GM18502 (cell line): ENCODE measurements around the gene FXYD2.

Source experiments
- ATAC-seq: cut with Tn5 transposase; IDR thresholded peaks from one replicate; pipeline ENCODE4 v1.9.1; 2021; ENCODE audit warnings: mild to moderate bottlenecking; ENCODE audit not compliant: unreplicated experiment, poor library complexity

Gene FXYD2

DNA sequence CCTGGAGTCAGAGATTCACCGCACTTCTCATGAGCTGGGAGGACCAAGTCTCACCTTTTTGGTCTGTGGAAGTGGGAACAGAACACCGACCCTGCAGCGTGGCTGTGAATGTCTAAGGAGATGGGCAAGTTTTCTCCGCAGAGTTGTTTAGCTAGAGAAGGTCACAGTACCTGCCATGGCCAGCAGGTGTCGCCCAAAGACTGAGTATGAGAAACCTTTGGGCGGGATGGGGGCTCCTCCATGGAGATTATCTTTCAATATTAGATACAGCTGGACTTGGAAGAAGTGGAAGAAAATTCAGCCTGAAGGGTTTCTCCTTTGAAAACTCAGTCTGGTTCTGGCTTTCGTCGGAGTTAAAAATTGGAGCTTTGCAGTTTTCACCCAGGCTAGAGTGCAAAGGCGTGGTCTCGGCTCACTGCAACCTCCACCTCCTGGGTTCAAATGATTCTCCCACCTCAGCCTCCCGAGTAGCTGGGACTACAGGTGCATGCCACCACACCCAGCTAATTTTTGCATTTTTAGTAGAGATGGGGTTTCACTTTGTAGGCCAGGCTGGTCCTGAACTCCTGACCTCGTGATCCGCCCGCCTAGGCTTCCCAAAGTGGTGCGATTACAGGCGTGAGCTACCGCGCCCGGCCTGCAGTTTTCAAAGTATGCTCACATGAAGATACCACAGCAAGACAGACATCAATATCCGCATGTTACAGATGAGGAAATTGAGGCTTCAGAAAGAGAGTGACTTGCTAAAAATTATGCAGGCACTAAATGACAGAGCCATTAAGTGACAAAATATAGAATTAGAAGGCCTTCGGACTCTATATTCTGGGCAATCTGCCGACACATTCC is 16.8 kb downstream of the FXYD2 start:
- ATAC-seq = no peak

DNA sequence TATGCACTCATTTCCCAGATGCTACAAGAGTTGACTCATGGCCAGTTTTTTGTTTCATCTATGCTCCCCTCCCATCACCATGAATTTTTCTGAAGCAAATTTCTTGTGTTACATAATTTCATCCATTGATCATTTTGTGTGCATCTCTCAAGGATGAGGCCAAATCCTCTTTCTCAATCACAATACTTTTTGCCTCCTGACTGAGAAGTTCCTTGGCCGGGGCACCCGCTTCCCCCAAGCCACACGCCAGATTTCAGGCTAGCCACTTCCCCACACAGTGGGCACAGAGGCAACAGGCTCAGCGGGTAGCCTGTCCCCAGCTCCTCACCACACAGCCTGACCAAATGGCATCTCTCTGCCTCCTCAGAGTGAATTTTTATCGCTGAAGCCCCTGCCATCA is 17.7 kb downstream of the FXYD2 start:
- ATAC-seq = no peak

DNA sequence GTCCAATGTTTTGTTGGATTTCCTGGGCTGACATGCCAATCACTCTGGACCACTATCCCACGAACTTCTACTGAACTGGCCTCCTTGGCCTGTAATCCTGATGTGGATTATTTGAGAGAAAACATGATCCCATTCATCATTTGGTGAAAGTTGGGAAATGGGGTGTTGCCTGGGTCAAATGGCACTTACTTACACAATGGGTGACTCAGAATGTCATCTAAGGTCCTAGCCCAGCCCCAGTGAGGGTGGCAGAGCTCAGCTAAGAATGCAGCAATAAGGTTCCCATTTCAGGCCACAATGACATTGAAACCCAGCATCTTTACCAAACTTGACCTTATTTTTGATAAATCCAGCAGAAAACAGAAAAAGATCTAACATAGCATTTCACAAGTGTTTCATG is 19.5 kb downstream of the FXYD2 start:
- no peak for ATAC-seq

DNA sequence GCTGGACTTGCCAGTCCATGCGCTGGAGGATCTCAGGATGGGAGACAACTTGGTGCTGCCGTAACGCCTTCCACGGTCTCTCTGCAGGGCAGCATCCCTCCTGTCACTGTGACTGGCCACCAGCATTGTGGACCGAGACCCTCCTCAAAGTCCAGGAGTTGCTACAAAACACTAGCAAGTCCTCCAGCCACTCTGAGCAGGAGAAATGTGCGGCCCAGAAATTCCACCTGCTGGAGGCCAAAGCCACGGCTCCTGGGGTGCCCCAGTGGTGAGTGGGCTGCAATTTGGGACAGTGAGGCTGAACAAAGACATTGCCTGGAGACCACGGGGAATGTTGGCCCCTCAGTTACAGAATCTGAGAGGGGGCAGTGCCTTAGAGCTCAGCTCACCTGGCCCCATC is 20.6 kb downstream of the FXYD2 start:
- no peak for ATAC-seq

DNA sequence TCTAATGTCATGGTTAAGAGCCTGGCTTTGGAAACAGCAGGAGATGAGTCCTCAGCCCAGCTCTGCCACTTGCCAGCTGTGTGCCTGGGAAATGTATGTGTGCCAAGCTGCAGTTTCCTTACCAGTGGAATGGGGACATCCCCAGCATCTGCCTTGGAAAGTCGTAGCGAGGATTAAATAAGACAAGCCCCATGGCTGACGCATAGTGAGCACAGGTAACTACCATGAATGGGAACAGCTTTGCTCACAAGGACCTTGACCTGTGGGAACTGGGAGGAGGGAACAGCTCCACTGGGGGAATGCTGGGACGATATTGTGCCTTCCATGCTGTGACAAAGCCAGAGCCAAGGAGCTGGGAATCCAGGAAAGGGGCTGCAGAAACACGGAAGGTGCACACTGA is 24.9 kb downstream of the FXYD2 start:
- ATAC-seq = no peak

DNA sequence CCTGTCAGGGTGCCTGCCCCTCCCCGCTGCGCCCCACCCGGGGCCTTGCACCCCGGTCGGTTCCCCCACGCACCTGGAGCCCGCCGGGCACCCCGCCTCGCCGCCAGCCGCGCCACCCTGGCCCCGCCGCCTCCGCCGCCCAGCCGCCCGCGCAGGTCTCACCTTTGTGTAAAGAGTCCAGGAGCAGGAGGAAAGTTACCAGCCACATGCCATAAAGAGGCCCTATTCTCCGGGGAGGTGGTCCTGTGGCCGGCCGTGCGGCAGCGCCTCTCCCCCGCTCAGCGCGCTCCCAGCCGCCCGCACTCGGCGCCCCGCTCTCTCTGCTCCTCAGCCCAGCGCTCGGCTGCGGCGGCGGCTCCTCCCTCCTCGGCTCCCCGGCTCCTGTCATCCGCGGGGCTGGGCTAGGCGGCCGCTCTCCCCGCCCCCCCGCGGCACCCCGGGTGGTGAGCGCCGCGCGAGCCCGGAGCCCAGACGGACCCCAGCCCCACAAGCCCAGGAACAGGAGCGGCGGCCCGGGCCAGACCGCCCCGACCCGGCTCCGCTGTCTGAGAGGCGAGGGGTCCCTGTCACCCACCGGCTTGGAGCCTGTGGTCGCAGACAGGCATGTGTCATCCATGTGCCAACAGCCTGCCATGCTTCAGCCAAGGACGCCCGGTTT is 27.5 kb downstream of the FXYD2 start, which contains the start of gene DSCAML1:
Gene DSCAML1, minus strand, starts transcription at position 345 of the 658 bp plus-strand sequence. Its CDS starts 137 bp downstream, at position 208.
- ATAC-seq = no peak

DNA sequence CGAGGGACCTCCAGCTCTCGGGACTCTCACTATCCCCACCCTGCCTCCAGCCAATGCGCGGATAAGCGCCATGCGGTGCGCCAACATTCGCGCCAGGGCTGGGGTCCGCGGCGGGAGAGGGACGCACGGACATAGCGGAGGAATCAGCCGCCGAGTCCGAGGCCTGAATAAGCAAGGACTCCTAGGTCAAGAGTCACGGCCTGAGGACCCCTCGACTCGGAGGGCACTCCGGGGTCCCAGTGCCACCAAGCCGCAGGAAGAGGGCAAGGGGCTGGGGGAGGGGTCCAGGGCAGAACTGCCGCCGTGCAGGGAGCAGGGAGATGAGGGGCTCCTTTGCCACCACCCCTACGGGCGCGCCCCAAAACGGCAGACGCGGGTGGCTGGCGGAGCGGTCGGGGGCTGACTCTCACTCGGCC is 28.1 kb downstream of the FXYD2 start:
- no peak for ATAC-seq

DNA sequence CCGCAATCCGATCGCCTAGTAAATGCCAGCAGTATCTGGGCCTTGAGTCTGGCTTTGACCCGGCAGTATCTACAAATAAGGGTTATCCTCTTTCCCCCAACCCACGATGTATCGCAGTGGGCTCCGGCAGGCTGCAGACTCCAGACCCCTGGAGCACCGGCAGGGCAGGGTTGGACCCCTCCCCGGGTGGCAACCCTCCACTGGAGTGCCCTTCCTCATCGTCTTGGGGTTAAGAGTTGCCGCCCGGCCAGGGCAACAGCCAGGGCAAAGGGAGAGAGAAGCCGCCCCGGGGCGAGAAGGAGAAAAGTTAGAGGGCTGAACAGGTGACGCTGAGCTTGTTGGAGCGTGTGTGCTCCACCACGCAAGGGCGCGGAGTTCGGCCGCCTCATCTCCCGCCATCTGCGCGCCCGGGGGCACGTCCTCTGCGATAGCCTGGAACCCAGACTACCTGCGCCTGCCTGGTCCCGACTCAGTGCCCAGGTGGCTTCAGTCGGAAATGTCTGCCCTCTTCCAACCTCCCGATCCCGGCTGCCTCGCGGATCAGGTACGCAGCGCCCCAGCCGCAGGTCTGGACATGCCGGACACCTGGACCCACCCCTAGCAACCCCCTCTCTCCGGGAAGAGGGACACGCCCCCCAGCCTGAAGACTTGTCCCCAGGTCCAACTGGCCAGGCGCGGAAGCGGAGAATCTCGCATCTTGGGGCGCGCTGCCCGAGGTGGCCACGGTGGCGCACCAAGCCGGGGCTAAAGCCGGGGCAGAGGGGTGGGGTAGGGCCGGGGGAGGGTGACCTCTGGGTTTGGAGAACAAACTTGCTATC is 28.7 kb downstream of the FXYD2 start:
- no peak for ATAC-seq

DNA sequence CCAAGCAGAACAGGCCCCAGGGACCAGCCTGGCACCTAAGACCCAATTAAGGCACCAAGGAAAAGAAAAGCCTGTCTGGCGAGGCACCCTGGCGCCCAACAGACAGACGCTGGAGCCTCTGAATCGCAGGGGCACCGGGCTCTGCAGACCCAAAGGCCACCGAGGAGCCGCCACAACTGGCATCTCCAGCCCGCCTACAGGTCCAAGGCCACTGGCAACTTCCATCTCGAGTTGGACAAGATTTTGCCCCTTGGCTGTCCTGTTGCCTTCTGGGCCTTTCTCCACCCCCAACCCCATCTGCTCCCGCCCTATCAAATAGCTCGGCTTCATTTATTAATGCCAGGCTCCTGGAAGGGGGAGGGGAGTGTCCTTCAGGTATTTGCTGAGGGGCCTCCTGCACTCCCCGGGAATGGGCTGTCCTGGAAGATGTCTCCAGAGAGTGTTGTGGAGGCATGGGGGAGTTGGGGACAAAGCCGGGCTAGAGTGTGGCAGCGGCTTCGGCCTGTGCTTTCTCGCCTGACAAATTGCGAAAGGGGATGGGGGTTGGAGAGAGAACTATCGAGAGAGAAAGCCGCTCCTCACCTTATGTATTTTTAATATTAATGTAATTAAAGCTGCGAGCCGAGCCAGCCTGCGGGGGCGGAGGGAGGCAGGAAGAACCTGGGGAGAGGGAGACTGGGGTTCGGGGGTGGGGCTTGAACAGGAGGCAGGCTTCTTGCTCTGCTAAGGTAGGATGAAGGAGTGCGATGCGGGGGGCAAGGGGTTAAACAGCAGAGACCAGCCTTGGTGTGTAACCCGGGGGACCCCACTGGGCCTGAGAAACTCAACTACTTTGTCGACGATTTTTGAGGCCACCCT is 29.5 kb downstream of the FXYD2 start:
- ATAC-seq = no peak

DNA sequence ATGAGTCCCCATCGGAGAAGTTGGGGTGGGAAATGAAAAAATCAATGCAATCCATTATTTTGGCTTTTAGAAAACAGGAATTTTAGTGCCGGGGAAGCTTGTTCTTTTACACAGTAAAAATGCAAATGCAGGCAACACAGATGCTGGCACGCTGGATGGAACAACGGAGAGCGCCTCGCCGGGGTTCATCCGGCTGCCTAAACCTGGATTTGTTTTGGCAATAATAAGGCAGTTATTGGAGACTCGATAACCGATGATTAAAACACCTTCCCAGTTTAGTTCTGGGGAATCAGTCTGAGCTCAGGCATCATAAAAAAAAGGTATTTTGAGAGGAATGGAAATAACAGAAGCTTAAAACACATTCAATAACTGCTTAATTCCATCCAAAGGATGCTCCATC is 30.4 kb downstream of the FXYD2 start:
- ATAC-seq = no peak

DNA sequence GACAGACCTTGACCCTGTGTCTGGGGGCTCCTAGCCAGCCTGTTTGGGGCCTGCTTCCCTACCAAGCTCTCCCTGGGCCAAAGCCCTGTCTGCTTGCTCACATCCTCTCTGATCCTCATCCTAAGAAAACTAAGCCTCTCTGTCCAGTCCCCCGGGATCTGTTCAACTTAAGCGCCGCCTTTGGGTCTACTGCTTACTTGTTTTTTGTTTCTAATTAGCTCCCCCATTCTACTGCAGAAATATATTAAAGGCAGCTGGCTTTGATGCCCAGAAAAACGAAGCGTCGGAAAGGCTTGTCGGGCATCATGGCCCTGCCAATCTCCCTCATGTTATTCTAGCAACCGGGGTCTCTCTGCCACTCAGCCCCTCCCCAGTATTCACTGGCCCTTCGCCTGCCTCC is 31.0 kb downstream of the FXYD2 start:
- no peak for ATAC-seq

DNA sequence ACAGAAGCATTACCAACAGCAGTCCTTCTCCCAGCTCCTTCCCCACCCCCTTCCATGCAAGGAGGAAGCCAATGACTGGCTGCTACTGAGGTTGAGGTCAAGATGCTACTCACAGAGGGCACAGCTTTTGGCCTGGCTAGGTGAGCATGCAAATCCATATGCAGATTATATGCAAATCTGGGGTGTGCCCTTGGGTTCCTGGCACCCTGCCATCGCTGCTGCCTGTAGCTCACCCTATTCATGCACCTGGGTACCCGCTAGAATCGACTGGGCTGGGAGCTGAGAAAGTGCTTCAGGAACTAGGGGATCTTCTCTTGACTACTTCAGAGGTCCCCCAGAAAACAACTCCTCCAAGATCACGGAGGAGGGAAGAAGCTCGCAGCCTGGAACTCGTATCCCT is 31.6 kb downstream of the FXYD2 start:
- ATAC-seq = no peak

DNA sequence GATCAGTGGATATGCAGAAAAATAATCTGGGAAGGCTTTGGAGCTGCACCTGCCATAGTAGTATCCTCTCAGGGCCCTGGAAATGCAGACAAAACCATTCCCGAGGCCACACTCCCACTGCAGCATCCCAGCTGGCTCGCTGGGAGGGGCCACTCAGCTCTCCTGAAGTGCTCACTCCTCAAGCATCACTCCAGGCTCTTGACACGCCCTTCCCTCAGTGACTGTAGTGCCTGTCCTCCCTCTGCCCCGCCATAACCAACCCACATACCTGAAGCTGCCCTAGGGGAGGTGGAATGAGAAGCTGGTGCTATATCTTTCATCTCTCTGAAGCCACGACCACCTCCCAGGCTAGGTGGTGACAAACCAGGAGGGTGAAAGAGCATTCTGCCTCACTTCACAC is 32.3 kb downstream of the FXYD2 start:
- ATAC-seq = no peak

DNA sequence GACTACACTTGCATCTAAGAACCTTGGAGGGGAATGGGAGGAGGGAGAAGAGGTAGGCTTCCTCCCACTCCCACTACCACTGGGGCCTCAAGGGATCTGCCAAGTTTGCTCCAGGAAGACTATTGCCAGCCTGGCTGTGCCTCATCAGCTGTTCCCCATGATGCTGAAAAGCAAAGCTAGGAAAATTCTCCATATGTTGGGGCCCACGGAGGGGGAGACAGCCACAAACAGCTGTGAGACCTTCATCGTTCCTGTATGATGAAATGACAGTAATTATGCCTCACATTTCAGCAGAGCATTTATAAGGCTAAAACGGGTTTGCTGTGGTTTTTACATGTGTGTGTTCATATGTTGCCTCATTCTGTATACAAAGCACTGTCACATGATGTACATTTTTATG is 34.3 kb downstream of the FXYD2 start:
- no peak for ATAC-seq

DNA sequence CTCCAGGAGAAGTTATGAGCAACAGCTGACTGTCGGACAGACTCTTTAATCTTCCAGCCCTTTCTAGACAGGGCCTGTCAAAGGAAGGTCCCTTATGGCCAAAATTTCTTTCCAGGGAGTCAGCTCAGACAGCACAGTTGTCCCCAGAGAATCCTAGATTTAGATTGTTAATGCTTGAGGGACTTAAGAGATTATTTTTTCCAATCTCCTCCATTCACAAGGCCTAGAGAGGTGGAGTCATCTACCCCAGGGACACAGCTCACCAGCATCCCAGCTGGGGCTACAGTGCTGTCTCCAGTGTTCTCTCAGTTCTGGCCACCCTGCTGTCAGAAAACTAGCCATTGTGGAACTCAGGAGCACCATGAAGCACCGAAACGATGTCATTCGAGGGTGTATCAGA is 35.3 kb downstream of the FXYD2 start:
- ATAC-seq = no peak

DNA sequence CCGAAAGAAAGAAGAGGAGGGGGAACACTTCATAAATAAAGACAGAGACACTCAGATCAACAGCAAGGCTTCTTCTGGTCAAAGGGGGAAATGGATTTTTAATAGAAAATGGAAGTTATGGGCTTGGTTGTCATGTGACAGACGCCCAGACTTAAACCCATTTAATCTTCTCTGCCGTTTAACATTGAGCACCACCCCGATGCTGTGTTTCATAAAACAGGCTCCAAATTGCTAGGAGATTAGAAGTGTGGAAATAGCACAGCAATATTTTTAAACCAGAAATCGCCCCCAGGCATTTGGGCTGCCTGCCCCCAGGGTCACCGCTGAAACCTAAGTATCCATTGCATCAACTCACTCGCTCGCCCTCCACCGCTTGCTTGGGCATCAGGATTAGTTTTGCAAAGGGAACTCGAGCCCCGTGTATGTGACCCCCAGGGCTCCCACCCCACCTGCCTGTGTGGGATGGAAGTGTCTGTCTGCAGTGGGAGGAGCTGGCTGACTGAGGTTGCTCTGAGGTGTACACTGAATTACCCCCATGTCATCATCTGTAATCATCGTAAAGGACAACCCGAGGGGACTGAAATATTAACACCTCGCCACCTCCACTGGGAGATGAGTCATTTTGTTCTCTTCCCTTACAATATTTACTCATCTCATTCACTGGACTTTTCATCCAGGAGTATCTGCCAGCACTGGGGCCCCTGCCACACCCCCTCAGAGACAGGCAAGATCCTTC is 38.2 kb downstream of the FXYD2 start:
- no peak for ATAC-seq

DNA sequence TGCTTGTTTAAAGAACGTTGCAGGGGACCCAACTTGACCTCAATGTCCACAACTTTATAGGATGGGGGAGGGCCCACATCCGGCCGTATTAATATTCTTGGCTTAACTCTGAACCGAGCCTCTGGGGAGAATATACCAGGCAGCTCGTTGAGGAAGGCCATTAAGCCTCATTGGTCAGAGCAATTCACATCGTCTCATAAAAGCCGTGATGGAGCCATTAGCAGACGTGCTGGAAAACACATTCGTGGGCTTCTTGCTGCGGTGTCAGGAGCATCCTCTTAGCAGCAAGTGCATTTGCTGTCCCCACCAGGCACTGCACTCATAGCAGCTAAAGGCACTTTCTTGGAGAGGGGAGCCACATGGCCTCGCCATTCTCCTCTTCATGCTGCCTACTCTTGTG is 42.4 kb downstream of the FXYD2 start:
- ATAC-seq = no peak

DNA sequence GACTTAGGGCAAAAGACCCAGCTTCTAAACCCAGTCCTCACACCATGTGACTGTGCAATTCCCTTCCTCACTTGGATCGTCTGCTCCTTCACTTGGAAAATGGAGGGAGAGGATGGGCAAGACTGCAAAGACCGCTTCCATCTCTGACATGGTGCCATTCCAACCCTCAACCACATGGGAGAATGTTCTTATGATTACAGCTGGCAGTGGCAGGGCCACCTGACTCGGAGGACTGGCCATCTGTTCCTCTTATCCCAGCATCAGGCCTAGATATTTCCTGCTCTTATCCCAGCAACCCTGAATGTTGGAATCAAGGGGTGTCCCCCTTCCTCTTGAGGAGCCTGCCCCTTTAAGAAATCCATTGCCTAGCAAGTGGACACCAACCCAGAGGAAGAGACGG is 42.9 kb downstream of the FXYD2 start:
- ATAC-seq = no peak

DNA sequence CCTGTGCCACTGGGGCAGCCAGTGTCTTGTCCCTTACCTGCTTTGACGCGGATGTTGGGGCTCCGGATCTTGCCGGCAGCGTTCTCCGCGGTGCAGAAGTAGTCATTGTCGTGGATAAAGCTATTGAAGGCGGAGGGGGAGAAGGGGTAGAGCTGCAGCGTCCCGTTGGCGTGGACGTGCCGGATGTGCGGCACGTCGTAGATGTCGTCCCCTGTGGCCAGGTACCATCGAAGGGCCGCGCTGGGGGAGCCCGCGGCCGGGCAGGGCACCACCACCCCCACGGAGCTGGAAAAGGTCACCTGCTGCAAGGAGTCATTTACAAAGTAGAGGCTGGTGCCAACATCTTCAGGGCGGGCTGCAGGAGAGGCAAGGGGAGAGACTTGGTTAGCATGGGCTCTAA is 44.1 kb downstream of the FXYD2 start:
- no peak for ATAC-seq
